Hepatocyte (in vitro differentiated cells): ENCODE measurements around the gene MEIKIN.

ENCODE experiments used
- EZH2 ChIP-seq: fragments of 200-600 bp; sonication (generic); IDR thresholded peaks from 2 replicates; pipeline ENCODE4 v1.6.1; 2016; ENCODE audit warnings: antibody characterized with exemption, mild to moderate bottlenecking, borderline replicate concordance
- TF ChIP-seq, protein P1 (sequence below): fragments of 200-600 bp; sonication (generic); IDR thresholded peaks from 2 replicates; pipeline ENCODE4 v1.5.1; 2016; ENCODE audit warnings: antibody characterized with exemption, mild to moderate bottlenecking; ENCODE audit not compliant: poor library complexity

DNA sequence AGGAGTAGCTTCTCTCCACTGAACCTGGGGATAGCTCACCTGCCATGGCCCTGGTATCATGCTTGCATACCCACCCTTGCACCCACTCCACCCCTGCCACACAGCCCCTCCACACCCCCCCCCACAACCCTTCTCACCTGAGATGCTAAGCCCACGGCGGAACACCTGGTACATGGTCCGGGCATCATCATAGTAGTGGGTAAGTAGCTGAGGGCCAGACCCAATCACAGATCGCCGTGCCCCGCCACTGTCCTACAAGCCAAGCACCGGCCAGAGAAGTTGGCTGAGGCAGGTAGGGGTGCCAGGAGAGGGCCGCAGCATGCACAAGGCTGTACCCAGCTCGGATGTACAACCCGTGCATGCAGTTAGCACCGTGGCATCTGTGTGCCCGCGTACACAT lies 45.3 kb upstream of the MEIKIN start:
- TF ChIP-seq EZH2, result no peak
- TF ChIP-seq, protein P1, sequence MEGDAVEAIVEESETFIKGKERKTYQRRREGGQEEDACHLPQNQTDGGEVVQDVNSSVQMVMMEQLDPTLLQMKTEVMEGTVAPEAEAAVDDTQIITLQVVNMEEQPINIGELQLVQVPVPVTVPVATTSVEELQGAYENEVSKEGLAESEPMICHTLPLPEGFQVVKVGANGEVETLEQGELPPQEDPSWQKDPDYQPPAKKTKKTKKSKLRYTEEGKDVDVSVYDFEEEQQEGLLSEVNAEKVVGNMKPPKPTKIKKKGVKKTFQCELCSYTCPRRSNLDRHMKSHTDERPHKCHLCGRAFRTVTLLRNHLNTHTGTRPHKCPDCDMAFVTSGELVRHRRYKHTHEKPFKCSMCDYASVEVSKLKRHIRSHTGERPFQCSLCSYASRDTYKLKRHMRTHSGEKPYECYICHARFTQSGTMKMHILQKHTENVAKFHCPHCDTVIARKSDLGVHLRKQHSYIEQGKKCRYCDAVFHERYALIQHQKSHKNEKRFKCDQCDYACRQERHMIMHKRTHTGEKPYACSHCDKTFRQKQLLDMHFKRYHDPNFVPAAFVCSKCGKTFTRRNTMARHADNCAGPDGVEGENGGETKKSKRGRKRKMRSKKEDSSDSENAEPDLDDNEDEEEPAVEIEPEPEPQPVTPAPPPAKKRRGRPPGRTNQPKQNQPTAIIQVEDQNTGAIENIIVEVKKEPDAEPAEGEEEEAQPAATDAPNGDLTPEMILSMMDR, result no peak
